Progenitor cell of endocrine pancreas (in vitro differentiated cells): Measurements from ENCODE around the gene RBFOX1. TPM values are rescaled to one million over a fixed set of nuclear protein-coding genes. Genes with fewer than 3 reads are reported as not detected.

Experiments
- DNase-seq: peaks from one replicate; pipeline ENCODE4 v3.0.0; 2021; ENCODE audit warnings: low spot score; ENCODE audit not compliant: unreplicated experiment
- H3K27ac Mint-ChIP-seq: 2 replicates; pipeline ENCODE4 v1.8.0; 2021; ENCODE audit warnings: mild to moderate bottlenecking, moderate library complexity, mixed read lengths
- H3K27me3 Mint-ChIP-seq: 2 replicates; pipeline ENCODE4 v1.8.0; 2021; ENCODE audit warnings: mixed read lengths
- H3K36me3 Mint-ChIP-seq: 2 replicates; pipeline ENCODE4 v1.8.0; 2022; ENCODE audit warnings: mixed read lengths; ENCODE audit not compliant: insufficient read depth
- H3K4me1 Mint-ChIP-seq: 2 replicates; pipeline ENCODE4 v1.8.0; 2021; ENCODE audit warnings: low read depth, mixed read lengths
- H3K4me3 Mint-ChIP-seq: 2 replicates; pipeline ENCODE4 v1.8.0; 2021; ENCODE audit warnings: low read depth, mild to moderate bottlenecking, moderate library complexity, mixed read lengths
- H3K9me3 Mint-ChIP-seq: 2 replicates; pipeline ENCODE4 v1.8.0; 2021; ENCODE audit warnings: low read depth, mixed read lengths
- total RNA-seq: library from RNA; stranded (reverse); gene quantifications from 2 replicates; pipeline ENCODE4 v1.2.1, GENCODE V29; 2021
- TF ChIP-seq, protein P1 (sequence below): fragments of 200-600 bp; sonication (generic); IDR thresholded peaks from one replicate; pipeline ENCODE4 v1.5.0; 2021; ENCODE audit warnings: antibody characterized with exemption, mild to moderate bottlenecking; ENCODE audit not compliant: unreplicated experiment

The RBFOX1 gene
- total RNA-seq, 1 donor from 2014 or later = 0.29 TPM

DNA sequence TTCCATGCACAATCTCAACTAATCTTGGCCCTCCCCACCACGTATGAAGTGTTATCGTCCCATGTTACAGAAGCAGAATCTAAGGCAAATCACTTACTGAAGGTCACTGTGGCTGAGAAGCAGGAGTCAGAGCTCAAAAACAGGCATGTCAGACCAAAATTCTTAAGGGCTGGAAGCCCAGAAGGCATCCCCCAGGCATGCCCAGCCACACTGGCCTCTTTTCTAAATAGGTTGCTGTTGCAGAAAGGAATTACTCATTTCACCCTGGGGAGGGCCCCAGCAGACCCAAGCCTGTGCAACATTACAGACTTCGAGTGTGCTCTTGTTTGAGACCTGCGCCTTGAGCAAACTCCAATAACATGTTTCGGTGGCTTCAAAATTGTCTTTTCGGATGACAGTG is 194.1 kb downstream of the RBFOX1 start:
- TF ChIP-seq, protein P1, sequence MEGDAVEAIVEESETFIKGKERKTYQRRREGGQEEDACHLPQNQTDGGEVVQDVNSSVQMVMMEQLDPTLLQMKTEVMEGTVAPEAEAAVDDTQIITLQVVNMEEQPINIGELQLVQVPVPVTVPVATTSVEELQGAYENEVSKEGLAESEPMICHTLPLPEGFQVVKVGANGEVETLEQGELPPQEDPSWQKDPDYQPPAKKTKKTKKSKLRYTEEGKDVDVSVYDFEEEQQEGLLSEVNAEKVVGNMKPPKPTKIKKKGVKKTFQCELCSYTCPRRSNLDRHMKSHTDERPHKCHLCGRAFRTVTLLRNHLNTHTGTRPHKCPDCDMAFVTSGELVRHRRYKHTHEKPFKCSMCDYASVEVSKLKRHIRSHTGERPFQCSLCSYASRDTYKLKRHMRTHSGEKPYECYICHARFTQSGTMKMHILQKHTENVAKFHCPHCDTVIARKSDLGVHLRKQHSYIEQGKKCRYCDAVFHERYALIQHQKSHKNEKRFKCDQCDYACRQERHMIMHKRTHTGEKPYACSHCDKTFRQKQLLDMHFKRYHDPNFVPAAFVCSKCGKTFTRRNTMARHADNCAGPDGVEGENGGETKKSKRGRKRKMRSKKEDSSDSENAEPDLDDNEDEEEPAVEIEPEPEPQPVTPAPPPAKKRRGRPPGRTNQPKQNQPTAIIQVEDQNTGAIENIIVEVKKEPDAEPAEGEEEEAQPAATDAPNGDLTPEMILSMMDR = no peak
- H3K4me1 Mint-ChIP-seq = no peaks in the 10 kb centered on the region
- no peaks in the 10 kb centered on the region for H3K36me3 Mint-ChIP-seq
- no peak overlapping the region for H3K4me3 Mint-ChIP-seq
- H3K9me3 Mint-ChIP-seq = no peaks in the 10 kb centered on the region
- DNase-seq = no peak
- no peak overlapping the region for H3K27ac Mint-ChIP-seq
- no peaks in the 10 kb centered on the region for H3K27me3 Mint-ChIP-seq

DNA sequence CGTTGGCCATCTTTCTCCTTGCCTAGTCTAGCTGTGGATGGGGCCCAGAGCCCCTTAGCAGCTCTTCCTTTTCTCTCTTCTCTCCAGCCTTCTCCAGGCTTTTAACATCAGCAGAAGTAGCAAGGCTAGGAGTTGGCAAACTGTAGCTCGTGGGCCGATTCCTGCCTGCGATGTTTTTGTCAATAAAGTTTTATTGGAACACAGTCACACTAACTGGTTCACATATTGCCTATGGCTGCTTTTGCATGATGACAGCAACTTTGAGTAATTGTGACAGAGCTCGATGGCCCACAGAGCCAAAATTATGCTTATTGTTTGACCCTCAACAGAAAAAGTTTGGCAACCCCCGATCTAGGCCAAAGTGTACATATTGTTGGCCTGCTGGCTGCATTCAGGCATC is 199.9 kb downstream of the RBFOX1 start:
- TF ChIP-seq, protein P1 = no peak
- Mint-ChIP-seq H3K27ac (no peak overlapping the region), H3K4me3 (no peak overlapping the region), H3K27me3 (no peaks in the 10 kb centered on the region), H3K4me1 (no peaks in the 10 kb centered on the region), H3K36me3 (no peaks in the 10 kb centered on the region), H3K9me3 (no peaks in the 10 kb centered on the region)
- DNase-seq = no peak

DNA sequence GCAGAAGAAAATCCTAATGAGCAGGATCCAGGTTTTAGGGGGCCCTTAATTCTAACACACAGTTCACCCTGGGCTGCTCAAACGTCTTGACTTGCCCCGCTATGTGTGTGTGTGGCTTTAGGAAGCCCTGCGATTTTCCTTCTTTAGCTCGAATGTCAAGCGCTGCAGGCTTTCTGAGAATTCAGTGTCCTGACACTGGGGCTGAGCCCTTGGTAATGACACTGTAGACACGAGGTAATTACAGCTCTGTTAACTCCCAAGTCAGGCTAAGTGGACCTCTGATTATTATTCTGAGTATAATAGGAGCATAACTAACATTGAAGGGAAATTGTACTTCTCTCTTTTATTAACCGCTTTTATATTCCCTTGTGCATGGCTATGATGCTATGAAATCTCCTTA is 202.1 kb downstream of the RBFOX1 start:
- DNase-seq = no peak
- Mint-ChIP-seq H3K4me3 (no peak overlapping the region), H3K4me1 (no peaks in the 10 kb centered on the region), H3K27me3 (no peaks in the 10 kb centered on the region), H3K36me3 (no peaks in the 10 kb centered on the region), H3K27ac (no peak overlapping the region), H3K9me3 (peaks cover 4% of the 10 kb centered on the region)
- TF ChIP-seq, protein P1 = no peak

DNA sequence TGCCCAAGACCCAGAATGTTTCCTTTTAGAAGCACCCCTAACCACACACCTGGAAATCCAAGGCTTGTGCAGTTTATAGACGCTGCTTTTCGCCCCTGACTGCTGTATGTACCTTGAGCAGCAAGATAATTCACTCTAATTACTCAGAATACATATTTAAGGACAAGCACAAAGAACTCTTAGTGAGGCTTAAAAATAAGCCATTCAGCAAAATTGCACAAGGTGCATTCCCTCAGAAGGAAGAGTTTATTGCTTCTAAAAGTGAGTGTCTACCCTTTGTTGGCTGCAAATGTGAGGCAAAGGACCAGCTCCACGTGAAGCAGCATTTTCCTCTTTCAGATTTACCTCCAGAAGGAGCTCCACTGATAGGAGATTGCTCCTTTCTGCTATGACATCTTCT is 208.4 kb downstream of the RBFOX1 start:
- no peak for DNase-seq

DNA sequence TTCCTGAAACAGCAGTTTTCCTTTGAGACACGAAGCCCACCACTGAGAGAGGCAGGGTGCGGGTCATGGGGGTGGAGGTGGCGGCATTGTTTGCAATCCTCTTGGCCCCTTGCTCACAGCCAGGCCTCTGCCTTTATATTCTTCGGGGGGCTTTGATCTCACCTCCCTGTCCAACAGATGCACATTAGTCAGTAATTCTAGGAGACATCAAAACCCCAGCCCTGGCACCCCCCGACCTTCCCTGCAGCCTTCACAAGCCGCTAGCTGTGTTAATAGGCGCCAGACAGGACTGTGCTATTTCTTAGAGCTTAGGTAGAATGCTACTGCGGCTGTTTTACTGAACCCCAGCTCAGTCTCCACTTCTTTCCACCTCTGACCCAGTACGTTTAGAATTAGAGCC is 212.6 kb downstream of the RBFOX1 start:
- no peaks in the 10 kb centered on the region for H3K27me3 Mint-ChIP-seq
- no peak for DNase-seq
- H3K9me3 Mint-ChIP-seq = no peaks in the 10 kb centered on the region
- H3K4me1 Mint-ChIP-seq = peaks cover 9% of the 10 kb centered on the region
- TF ChIP-seq, protein P1 = no peak
- no peaks in the 10 kb centered on the region for H3K36me3 Mint-ChIP-seq
- H3K4me3 Mint-ChIP-seq = no peak overlapping the region
- H3K27ac Mint-ChIP-seq = no peak overlapping the region

More for the DNA sequence above, 208.4 kb downstream of the RBFOX1 start:
- Mint-ChIP-seq H3K27me3 (no peaks in the 10 kb centered on the region), H3K4me3 (no peak overlapping the region), H3K36me3 (no peaks in the 10 kb centered on the region), H3K4me1 (no peaks in the 10 kb centered on the region), H3K27ac (no peak overlapping the region), H3K9me3 (peaks cover 4% of the 10 kb centered on the region)
- TF ChIP-seq, protein P1 = no peak
